Duodenal mucosa (tissue), 2 donors: ENCODE measurements around the gene BAZ1A.

Experiments
- H3K27ac ChIP-seq: one replicate; pipeline ENCODE4 v1.7.0; 2013; ENCODE audit warnings: low read depth, low read length
- H3K27me3 ChIP-seq, 2 donors: one replicate each; pipeline ENCODE4 v1.7.0; 2013; ENCODE audit warnings: low read length in 2 of 2, control low read depth in 1 of 2; ENCODE audit not compliant: insufficient read depth in 2 of 2, control insufficient read depth in 1 of 2
- H3K36me3 ChIP-seq, 2 donors: one replicate each; pipeline ENCODE4 v1.7.0; 2013; ENCODE audit warnings: low read length in 2 of 2, control low read depth in 1 of 2; ENCODE audit not compliant: insufficient read depth in 2 of 2, control insufficient read depth in 1 of 2
- H3K4me1 ChIP-seq, 2 donors: one replicate each; pipeline ENCODE4 v1.7.0; 2013; ENCODE audit warnings: low read length in 2 of 2, control low read depth in 1 of 2; ENCODE audit not compliant: insufficient read depth in 2 of 2, control insufficient read depth in 1 of 2
- H3K4me3 ChIP-seq, 2 donors: one replicate each; pipeline ENCODE4 v1.7.0; 2013; ENCODE audit warnings: low read length in 2 of 2, low read depth in 1 of 2
- H3K9ac ChIP-seq, 2 donors: one replicate each; pipeline ENCODE4 v1.7.0; 2013; ENCODE audit warnings: low read length in 2 of 2, low read depth in 1 of 2
- H3K9me3 ChIP-seq, 2 donors: one replicate each; pipeline ENCODE4 v1.7.0; 2013; ENCODE audit warnings: low read length in 2 of 2, control low read depth in 1 of 2; ENCODE audit not compliant: control insufficient read depth in 1 of 2

The BAZ1A gene

GRCh38 chr14:34785223-34786006 is 89.7 kb downstream of the BAZ1A start:
- no peaks in the 10 kb centered on the region for H3K9me3 ChIP-seq
- H3K27ac ChIP-seq: no peak overlapping the region
- no peaks in the 10 kb centered on the region for H3K4me1 ChIP-seq
- no peaks in the 10 kb centered on the region for H3K27me3 ChIP-seq
- H3K9ac ChIP-seq: no peak overlapping the region
- peaks cover 12 to 48% of the 10 kb centered on the region in 2 donors for H3K36me3 ChIP-seq
- H3K4me3 ChIP-seq: no peak overlapping the region

GRCh38 chr14:34782031-34782430 is 93.1 kb downstream of the BAZ1A start:
- Histone ChIP-seq H3K9me3 (no peaks in the 10 kb centered on the region), H3K4me3 (no peak overlapping the region), H3K27ac (no peak overlapping the region), H3K27me3 (no peaks in the 10 kb centered on the region), H3K36me3 (peaks cover 12 to 63% of the 10 kb centered on the region in 2 donors), H3K9ac (no peak overlapping the region), H3K4me1 (no peaks in the 10 kb centered on the region)

GRCh38 chr14:34781242-34781641 is 93.9 kb downstream of the BAZ1A start:
- no peaks in the 10 kb centered on the region for H3K27me3 ChIP-seq
- no peaks in the 10 kb centered on the region for H3K9me3 ChIP-seq
- H3K36me3 ChIP-seq: peaks cover 12 to 70% of the 10 kb centered on the region in 2 donors
- no peak overlapping the region for H3K27ac ChIP-seq
- H3K4me3 ChIP-seq: no peak overlapping the region
- H3K9ac ChIP-seq: no peak overlapping the region
- H3K4me1 ChIP-seq: no peaks in the 10 kb centered on the region

GRCh38 chr14:34780646-34781045 is 94.5 kb downstream of the BAZ1A start:
- H3K9me3 ChIP-seq: no peaks in the 10 kb centered on the region
- no peak overlapping the region for H3K9ac ChIP-seq
- no peaks in the 10 kb centered on the region for H3K4me1 ChIP-seq
- no peak overlapping the region for H3K27ac ChIP-seq
- no peaks in the 10 kb centered on the region for H3K27me3 ChIP-seq
- H3K36me3 ChIP-seq: peaks cover 12 to 70% of the 10 kb centered on the region in 2 donors
- H3K4me3 ChIP-seq: no peak overlapping the region

- Histone ChIP-seq H3K9me3 (no peaks in the 10 kb centered on the region), H3K27me3 (no peaks in the 10 kb centered on the region), H3K36me3 (peaks cover 12 to 76% of the 10 kb centered on the region in 2 donors), H3K9ac (no peak overlapping the region), H3K27ac (no peak overlapping the region), H3K4me3 (no peak overlapping the region), H3K4me1 (no peaks in the 10 kb centered on the region)
Measured at GRCh38 chr14:34778744-34779143, 96.4 kb downstream of the BAZ1A start.

GRCh38 chr14:34776611-34777010 is 98.5 kb downstream of the BAZ1A start:
- H3K4me1 ChIP-seq: no peaks in the 10 kb centered on the region
- H3K27ac ChIP-seq: no peak overlapping the region
- no peaks in the 10 kb centered on the region for H3K9me3 ChIP-seq
- H3K36me3 ChIP-seq: peaks cover 5 to 74% of the 10 kb centered on the region in 2 donors
- no peak overlapping the region for H3K4me3 ChIP-seq
- no peak overlapping the region for H3K9ac ChIP-seq
- no peaks in the 10 kb centered on the region for H3K27me3 ChIP-seq

GRCh38 chr14:34775922-34776321 is 99.2 kb downstream of the BAZ1A start:
- no peaks in the 10 kb centered on the region for H3K27me3 ChIP-seq
- H3K36me3 ChIP-seq: peaks cover 0 to 70% of the 10 kb centered on the region in 2 donors
- no peak overlapping the region for H3K27ac ChIP-seq
- no peaks in the 10 kb centered on the region for H3K9me3 ChIP-seq
- H3K9ac ChIP-seq: no peak overlapping the region
- H3K4me3 ChIP-seq: no peak overlapping the region
- no peaks in the 10 kb centered on the region for H3K4me1 ChIP-seq

GRCh38 chr14:34775342-34775741 is 99.8 kb downstream of the BAZ1A start:
- Histone ChIP-seq H3K4me1 (no peaks in the 10 kb centered on the region), H3K27me3 (no peaks in the 10 kb centered on the region), H3K27ac (no peak overlapping the region), H3K36me3 (peaks cover 0 to 70% of the 10 kb centered on the region in 2 donors), H3K9me3 (no peaks in the 10 kb centered on the region), H3K4me3 (no peak overlapping the region), H3K9ac (no peak overlapping the region)

- Histone ChIP-seq H3K9me3 (no peaks in the 10 kb centered on the region), H3K27me3 (no peaks in the 10 kb centered on the region), H3K27ac (no peak overlapping the region), H3K9ac (no peak overlapping the region), H3K4me3 (no peak overlapping the region), H3K36me3 (peaks cover 0 to 38% of the 10 kb centered on the region in 2 donors), H3K4me1 (peaks cover 0 to 10% of the 10 kb centered on the region in 2 donors)
Measured at GRCh38 chr14:34770901-34771300, 104.3 kb downstream of the BAZ1A start.

GRCh38 chr14:34766606-34767005 is 108.6 kb downstream of the BAZ1A start:
- H3K9me3 ChIP-seq: no peaks in the 10 kb centered on the region
- H3K36me3 ChIP-seq: peaks cover 17 to 35% of the 10 kb centered on the region in 2 donors
- H3K27ac ChIP-seq: no peak overlapping the region
- peaks cover 0 to 10% of the 10 kb centered on the region in 2 donors for H3K4me1 ChIP-seq
- H3K27me3 ChIP-seq: no peaks in the 10 kb centered on the region
- H3K4me3 ChIP-seq: no peak overlapping the region
- no peak overlapping the region for H3K9ac ChIP-seq
